A549 (cell line): Measurements from ENCODE around the gene TMEM164. TPM values are rescaled to one million over a fixed set of nuclear protein-coding genes. Genes with fewer than 3 reads are reported as not detected.

Experiments
- ATAC-seq, 2 experiments: fragments of 200-7000 bp in 1 of 2; fragments of >200 bp in 1 of 2; cut with Nextera tagmentation in 1 of 2; cut with Tn5 transposase in 1 of 2; 3 replicates each; pipeline versions ENCODE4 v1.8.0 to v1.9.1; 2018 to 2020; ENCODE audit warnings: mild to moderate bottlenecking in 1 of 2, moderate library complexity in 1 of 2
- CTCF ChIA-PET: fragments of 300-600 bp; sonication (Branson Sonifier 250); formaldehyde crosslinking; extraction: SDS; loops from one replicate; lab custom pipeline; 2021; ENCODE audit warnings: antibody characterized with exemption, inconsistent platforms; lab: Yijun Ruan, JAX
- POLR2A ChIA-PET: fragments of 350-600 bp; formaldehyde crosslinking; extraction: SDS; loops from one replicate; lab custom pipeline; 2021; ENCODE audit warnings: antibody characterized with exemption, inconsistent platforms; lab: Yijun Ruan, JAX
- DNase-seq, 2 experiments: peaks; one replicate each; pipeline versions ENCODE4 v3.0.0 to v3.0.0-alpha.2; 2011 to 2016; ENCODE audit warnings: low read depth in 1 of 2, low spot score in 1 of 2
- FAIRE-seq: peaks from 2 replicates; lab custom pipeline; 2011; peaks lifted over from hg19 to GRCh38; lab: Jason Lieb, UNC
- H3K27ac ChIP-seq, 2 experiments: fragments of >200 bp; sonication (Bioruptor Twin); formaldehyde crosslinking; 3 replicates each; pipeline ENCODE4 v1.5.1; 2016 to 2017
- H3K4me1 ChIP-seq: fragments of >200 bp; sonication (Bioruptor Twin); formaldehyde crosslinking; 3 replicates; pipeline ENCODE4 v1.6.1; 2016
- H3K4me2 ChIP-seq: fragments of >200 bp; sonication (Bioruptor Twin); formaldehyde crosslinking; 3 replicates; pipeline ENCODE4 v1.6.1; 2016
- H3K4me3 ChIP-seq: fragments of >200 bp; sonication (Bioruptor Twin); formaldehyde crosslinking; 3 replicates; pipeline ENCODE4 v1.5.1; 2016
- H3K9me3 ChIP-seq: fragments of >200 bp; sonication (Bioruptor Twin); formaldehyde crosslinking; 3 replicates; pipeline ENCODE4 v1.6.1; 2016
- ATOH8 ChIP-seq: fragments of 250-450 bp; sonication (Bioruptor Pico); IDR thresholded peaks from 2 replicates; pipeline ENCODE4 v1.5.0; 2020; ENCODE audit warnings: low read depth, mild to moderate bottlenecking, moderate library complexity
- CTCF ChIP-seq: fragments of >200 bp; sonication (Bioruptor Twin); formaldehyde crosslinking; IDR thresholded peaks from 3 replicates; pipeline ENCODE4 v1.5.1; 2016
- E2F6 ChIP-seq: IDR thresholded peaks from 2 replicates; pipeline ENCODE4 v1.6.1; 2012; ENCODE audit warnings: low read depth, borderline replicate concordance
- ELK1 ChIP-seq: fragments of 150-350 bp; IDR thresholded peaks from 2 replicates; pipeline ENCODE4 v1.6.1; 2014; ENCODE audit warnings: low read depth, mild to moderate bottlenecking, low read length
- FOXS1 ChIP-seq: fragments of 250-450 bp; sonication (Bioruptor Pico); IDR thresholded peaks from 2 replicates; pipeline ENCODE4 v1.5.0; 2020; ENCODE audit warnings: mild to moderate bottlenecking, moderate library complexity
- HES2 ChIP-seq: fragments of >200 bp; sonication (Bioruptor Twin); formaldehyde crosslinking; IDR thresholded peaks from 2 replicates; pipeline ENCODE4 v1.6.1; 2016
- HMGXB4 ChIP-seq: fragments of 250-450 bp; sonication (Bioruptor Pico); IDR thresholded peaks from 2 replicates; pipeline ENCODE4 v1.5.0; 2021; ENCODE audit warnings: mild to moderate bottlenecking, moderate library complexity, borderline replicate concordance
- JUNB ChIP-seq: fragments of >200 bp; sonication (Bioruptor Twin); formaldehyde crosslinking; IDR thresholded peaks from 2 replicates; pipeline ENCODE4 v1.6.1; 2016
- MAFK ChIP-seq: fragments of 450-650 bp; IDR thresholded peaks from 2 replicates; pipeline ENCODE4 v1.6.1; 2014; ENCODE audit not compliant: partially characterized antibody
- NFE2L2 ChIP-seq: fragments of 150-350 bp; conservative IDR thresholded peaks from 2 replicates; pipeline ENCODE4 v1.6.1; 2014; ENCODE audit warnings: low read length
- NR3C1 ChIP-seq: fragments of >200 bp; sonication (Bioruptor Twin); formaldehyde crosslinking; IDR thresholded peaks from 3 replicates; pipeline ENCODE4 v1.6.1; 2017
- RAD21 ChIP-seq, 2 experiments: fragments of >200 bp in 1 of 2; sonication (Bioruptor Twin) in 1 of 2; formaldehyde crosslinking in 1 of 2; IDR thresholded peaks in 1 of 2; conservative IDR thresholded peaks in 1 of 2; 2 replicates in 1 of 2; 3 replicates in 1 of 2; pipeline ENCODE4 v1.6.1; 2012 to 2018; ENCODE audit warnings: inconsistent platforms in 1 of 2
- RCOR1 ChIP-seq: fragments of 150-350 bp; IDR thresholded peaks from 2 replicates; pipeline ENCODE4 v1.6.1; 2014; ENCODE audit warnings: antibody characterized with exemption, low read length, low read depth
- REST ChIP-seq: fragments of 200-600 bp; sonication (generic); IDR thresholded peaks from 2 replicates; pipeline ENCODE4 v1.6.1; 2016; ENCODE audit warnings: antibody characterized with exemption, mild to moderate bottlenecking, moderate library complexity
- USF2 ChIP-seq: fragments of 450-650 bp; IDR thresholded peaks from 2 replicates; pipeline ENCODE4 v1.6.1; 2014; ENCODE audit warnings: antibody characterized with exemption
- ZC3H11A ChIP-seq: fragments of 450-650 bp; IDR thresholded peaks from 2 replicates; pipeline ENCODE4 v1.6.1; 2014; ENCODE audit warnings: antibody characterized with exemption, mild to moderate bottlenecking
- WGBS: methylation state at CpG from one replicate; pipeline ENCODE4 v1.1.6; 2017; ENCODE audit errors: missing lambda C conversion rate; 5-methylcytosine and 5-hydroxymethylcytosine counted together
- polyA plus RNA-seq, 4 experiments: library from polyadenylated mRNA; depleted of rRNA in 3 of 4; stranded (reverse); fragments of >200 nt; fragmentation: RNase III in 1 of 4; extraction: RNeasy Plus Mini Kit Qiagen cat#74134 plus additional on column Dnase treatment in 1 of 4; gene quantifications; 2 replicates in 3 of 4; 3 replicates in 1 of 4; pipeline ENCODE4 v1.2.3, GENCODE V29; 2011 to 2017

The TMEM164 gene
- polyA plus RNA-seq, 2 of the 4 experiments (the other 2 are of a cell fraction): 32.0 to 43.7 TPM

GRCh38 chrX:110004731-110005369 lies 1.9 kb downstream of the TMEM164 start:
- POLR2A ChIA-PET: interaction anchor here (0.8 to 1.2 kb wide), 2 partner anchors 22 to 82 kb away, joined by 3 read pairs; no protein-coding TSS in a partner anchor

GRCh38 chrX:110006161-110006560 lies 3.2 kb downstream of the TMEM164 start:
- no peak for TF ChIP-seq HES2
- no peak for TF ChIP-seq RCOR1
- TF ChIP-seq ELK1: no peak
- no peak for TF ChIP-seq ZC3H11A
- TF ChIP-seq ATOH8 (CRISPR knock-in tag): no peak
- no peak for TF ChIP-seq REST
- TF ChIP-seq FOXS1: no peak
- no peak for TF ChIP-seq NFE2L2
- TF ChIP-seq USF2: no peak
- no peak for TF ChIP-seq MAFK
- TF ChIP-seq JUNB: no peak
- TF ChIP-seq CTCF: no peak
- TF ChIP-seq E2F6: no peak
- FAIRE-seq (no peak), DNase-seq (no peak), ATAC-seq (no peak)
- Histone ChIP-seq H3K9me3 (no peaks in the 10 kb centered on the region), H3K4me2 (peak overlapping the region; percentile 33), H3K4me1 (peaks cover 47% of the 10 kb centered on the region), H3K4me3 (no peak overlapping the region), H3K27ac (no peak overlapping the region)
- CTCF ChIA-PET: interaction anchor here (0.7 to 3.1 kb wide), 2 partner anchors 140 to 343 kb away, joined by 3 to 11 read pairs; no protein-coding TSS in a partner anchor
- 93% methylated on average over 2 of the region's 2 CpGs for WGBS
- POLR2A ChIA-PET: interaction anchor here (0.7 kb wide), 1 partner anchor 81 kb away, joined by 3 read pairs; no protein-coding TSS in a partner anchor

More at GRCh38 chrX:110004731-110005369, 1.9 kb downstream of the TMEM164 start:
- CTCF ChIA-PET: interaction anchor here (3.1 kb wide), 1 partner anchor 141 kb away, joined by 11 read pairs; no protein-coding TSS in a partner anchor
- Histone ChIP-seq H3K27ac (peak overlapping the region in 1 of 2 experiments; percentile 100; a peak in 4 of 6 replicates), H3K4me1 (peaks cover 47% of the 10 kb centered on the region), H3K4me3 (peak overlapping the region; percentile 84; the same call in 1 of the 3 replicates), H3K9me3 (no peaks in the 10 kb centered on the region), H3K4me2 (peak overlapping the region; percentile 94)
- ATAC-seq (no peak), FAIRE-seq (no peak), DNase-seq (no peak)
- WGBS: 90% methylated on average over 3 of the region's 3 CpGs
- TF ChIP-seq NR3C1 (no peak), RAD21 (conservative IDR thresholded peaks at IDR 0.05 in 1 of 2, IDR thresholded peaks at IDR 0.05 in 1 of 2) (no peak), HMGXB4 (CRISPR knock-in tag) (no peak)
- TF ChIP-seq, all 56 proteins: peak for 0
